Gastrocnemius medialis (tissue), 4 donors: ENCODE measurements around the gene TBX21. TPM values are rescaled to one million over a fixed set of nuclear protein-coding genes. Genes with fewer than 3 reads are reported as not detected.

Experiments
- ATAC-seq, 2 donors: fragments of 150-250 bp; one replicate each; pipeline ENCODE4 v1.9.1; 2016
- DNase-seq, 2 donors: peaks; one replicate each; pipeline ENCODE4 v3.0.0-alpha.2; 2019
- H3K27ac ChIP-seq, 4 donors: fragments of 200-600 bp; sonication (generic); 1 replicate in 1 of 4; 2 replicates in 3 of 4; pipeline ENCODE4 v1.5.1; 2016 to 2018; ENCODE audit warnings: mild to moderate bottlenecking in 2 of 4, moderate library complexity in 1 of 4
- H3K27me3 ChIP-seq, 3 donors: fragments of 200-600 bp; sonication (generic) in 2 of 3; 1 replicate in 1 of 3; 2 replicates in 2 of 3; pipeline versions ENCODE4 v1.5.1 to v1.6.0; 2016 to 2019; ENCODE audit warnings: mild to moderate bottlenecking in 1 of 3, moderate library complexity in 1 of 3
- H3K36me3 ChIP-seq, 2 donors: fragments of 200-600 bp; sonication (generic) in 1 of 2; one replicate each; pipeline ENCODE4 v1.5.1; 2017 to 2018
- H3K4me1 ChIP-seq, 2 donors: fragments of 200-600 bp; sonication (generic) in 1 of 2; one replicate each; pipeline ENCODE4 v1.5.1; 2016 to 2017; ENCODE audit warnings: mild to moderate bottlenecking in 2 of 2
- H3K4me3 ChIP-seq, 4 donors: fragments of 200-600 bp; sonication (generic) in 3 of 4; 1 replicate in 1 of 4; 2 replicates in 3 of 4; pipeline ENCODE4 v1.5.1; 2016 to 2019; ENCODE audit warnings: mild to moderate bottlenecking in 2 of 4
- H3K9me3 ChIP-seq, 3 donors: fragments of 200-600 bp; sonication (generic) in 2 of 3; 1 replicate in 1 of 3; 2 replicates in 2 of 3; pipeline ENCODE4 v1.5.1; 2016 to 2019
- CTCF ChIP-seq, 5 experiments: fragments of 450-650 bp in 3 of 5; fragments of 200-600 bp in 2 of 5; sonication (generic) in 2 of 5; IDR thresholded peaks in 4 of 5; conservative IDR thresholded peaks in 1 of 5; 1 replicate in 4 of 5; 2 replicates in 1 of 5; pipeline ENCODE4 v1.5.1; 2016 to 2019; ENCODE audit warnings: antibody characterized with exemption in 5 of 5, mild to moderate bottlenecking in 3 of 5, moderate library complexity in 3 of 5
- POLR2A ChIP-seq, 2 donors: fragments of 450-650 bp; IDR thresholded peaks; one replicate each; pipeline ENCODE4 v1.6.1; 2017; ENCODE audit warnings: antibody characterized with exemption in 2 of 2, mild to moderate bottlenecking in 2 of 2, moderate library complexity in 2 of 2
- in situ Hi-C, 4 donors: fragments of 200-750 bp; cut with MboI; loops; one replicate each; pipeline versions ENCODE4 v1.15.0 to v1.8.0; 2017; ENCODE audit warnings: low sequenced_read_pairs in 4 of 4
- intact Hi-C: fragments of 100-400 bp; cut with DNase I; formaldehyde crosslinking; loops from one replicate; pipeline ENCODE4 v1.15.1; 2023; ENCODE audit warnings: low total_unique reads
- total RNA-seq, 4 donors: library from RNA; depleted of rRNA; stranded (reverse); fragments of >200 nt; gene quantifications; one replicate each; pipeline versions ENCODE4 v1.1.0 to v1.2.3, GENCODE V29; 2016

The TBX21 gene
- total RNA-seq, 4 donors from 2014 or later = 0.98 to 3.3 TPM; not detected in 2

- Histone ChIP-seq H3K4me1 (no peaks in the 10 kb centered on the region), H3K27ac (no peak overlapping the region), H3K36me3 (no peaks in the 10 kb centered on the region), H3K4me3 (no peak overlapping the region), H3K27me3 (peaks cover 27 to 35% (median 35%) of the 10 kb centered on the region in 3 donors), H3K9me3 (no peaks in the 10 kb centered on the region)
- DNase-seq (no peak), ATAC-seq (no peak)
- in situ Hi-C loops (loop anchor here in 1 of 4 donors (25.0 kb wide), 1 partner anchor 116 kb away; no protein-coding TSS in a partner anchor), intact Hi-C loops (no loop called here)
- no peak for TF ChIP-seq CTCF (IDR thresholded peaks at IDR 0.05 in 4 of 5, conservative IDR thresholded peaks at IDR 0.05 in 1 of 5)
- TF ChIP-seq POLR2A (IDR thresholded peaks at IDR 0.05) = no peak
Measured at GRCh38 chr17:47778184-47778635, 45.2 kb downstream of the TBX21 start.

GRCh38 chr17:47781397-47781796 is 48.4 kb downstream of the TBX21 start:
- ATAC-seq = no peak
- no peak for DNase-seq
- Histone ChIP-seq H3K27me3 (peaks cover 18 to 22% (median 21%) of the 10 kb centered on the region in 3 donors), H3K9me3 (no peaks in the 10 kb centered on the region), H3K4me1 (no peaks in the 10 kb centered on the region), H3K27ac (no peak overlapping the region), H3K36me3 (no peaks in the 10 kb centered on the region), H3K4me3 (no peak overlapping the region)
- in situ Hi-C loops = loop anchor here in 1 of 4 donors (25.0 kb wide), 1 partner anchor 119 kb away; no protein-coding TSS in a partner anchor
- TF ChIP-seq CTCF (IDR thresholded peaks at IDR 0.05 in 4 of 5, conservative IDR thresholded peaks at IDR 0.05 in 1 of 5) = no peak
- intact Hi-C loops = no loop called here

GRCh38 chr17:47785538-47786123 is 52.6 kb downstream of the TBX21 start:
- TF ChIP-seq POLR2A (IDR thresholded peaks at IDR 0.05) (no peak), CTCF (IDR thresholded peaks at IDR 0.05 in 4 of 5, conservative IDR thresholded peaks at IDR 0.05 in 1 of 5) (no peak)
- no peak overlapping the region for H3K4me3 ChIP-seq
- intact Hi-C loops = no loop called here
- no peak overlapping the region for H3K27ac ChIP-seq
- H3K27me3 ChIP-seq = peaks cover 30 to 33% (median 30%) of the 10 kb centered on the region in 3 donors
- H3K36me3 ChIP-seq = no peaks in the 10 kb centered on the region
- ATAC-seq (no peak), DNase-seq (no peak)
- in situ Hi-C loops = loop anchor here in 1 of 4 donors (25.0 kb wide), 1 partner anchor 123 kb away; no protein-coding TSS in a partner anchor
- no peaks in the 10 kb centered on the region for H3K9me3 ChIP-seq
- peaks cover 5 to 8% of the 10 kb centered on the region in 2 donors for H3K4me1 ChIP-seq

- H3K4me3 ChIP-seq = peak overlapping the region; percentile 24 to 48 (median 44)
- H3K27me3 ChIP-seq = peaks cover 48 to 58% (median 54%) of the 10 kb centered on the region in 3 donors
Measured at GRCh38 chr17:47789611-47790561, 56.9 kb downstream of the TBX21 start.

More at GRCh38 chr17:47789611-47790561, 56.9 kb downstream of the TBX21 start:
- H3K36me3 ChIP-seq = no peaks in the 10 kb centered on the region
- H3K9me3 ChIP-seq = no peaks in the 10 kb centered on the region
- peak; percentile 44 to 69 for ATAC-seq
- H3K27ac ChIP-seq = no peak overlapping the region
- peaks cover 5 to 8% of the 10 kb centered on the region in 2 donors for H3K4me1 ChIP-seq
- in situ Hi-C loops = loop anchor here in 1 of 4 donors (25.0 kb wide), 1 partner anchor 128 kb away; no protein-coding TSS in a partner anchor
- no peak for DNase-seq
- no peak for TF ChIP-seq POLR2A (IDR thresholded peaks at IDR 0.05)
- TF ChIP-seq CTCF (IDR thresholded peaks at IDR 0.05 in 4 of 5, conservative IDR thresholded peaks at IDR 0.05 in 1 of 5) = peak in 4 of 5 experiments; percentile 19 to 57 (median 46)
- intact Hi-C loops = no loop called here
